ENCODE results near the gene PRKCH.

- TF ChIP-seq CTCF (IDR thresholded peaks at IDR 0.05; ENCODE audit: insufficient read depth, low read length, poor library complexity, severe bottlenecking) (no peak), EZH2phosphoT487 (conservative IDR thresholded peaks at IDR 0.05; ENCODE audit: low read length) (no peak)
Observed at GRCh38 chr14:61474015-61474414, 152.6 kb downstream of the PRKCH start.

Data from SU-DHL-6 (cell line).